Loucy (cell line): Measurements from ENCODE around the gene DAPK1.

Experiments used
- H2AFZ ChIP-seq: fragments of 200-600 bp; sonication (generic); 2 replicates; pipeline ENCODE4 v1.6.0; 2016; ENCODE audit warnings: antibody characterized with exemption, mild to moderate bottlenecking, low read length, moderate library complexity
- H3F3A ChIP-seq: fragments of 200-600 bp; 2 replicates; pipeline ENCODE4 v1.6.0; 2016; ENCODE audit warnings: antibody characterized with exemption, low read depth, mild to moderate bottlenecking
- H3K27me3 ChIP-seq: fragments of 200-600 bp; sonication (generic); 2 replicates; pipeline ENCODE4 v1.6.1; 2014; ENCODE audit warnings: low read length, mild to moderate bottlenecking; ENCODE audit not compliant: insufficient read depth, poor library complexity, severe bottlenecking
- H3K36me3 ChIP-seq: fragments of 200-600 bp; sonication (generic); 2 replicates; pipeline ENCODE4 v1.6.1; 2016; ENCODE audit warnings: low read length; ENCODE audit not compliant: insufficient read depth
- H3K4me1 ChIP-seq: fragments of 200-600 bp; sonication (generic); 2 replicates; pipeline ENCODE4 v1.5.1; 2014; ENCODE audit warnings: low read length, mild to moderate bottlenecking; ENCODE audit not compliant: insufficient read depth, poor library complexity, severe bottlenecking
- H3K4me2 ChIP-seq: fragments of 200-600 bp; sonication (generic); 2 replicates; pipeline ENCODE4 v1.6.0; 2014; ENCODE audit warnings: antibody characterized with exemption, low read length, low read depth, mild to moderate bottlenecking; ENCODE audit not compliant: poor library complexity, severe bottlenecking
- H3K4me3 ChIP-seq: fragments of 200-600 bp; sonication (generic); 2 replicates; pipeline ENCODE4 v1.5.1; 2014; ENCODE audit warnings: low read length, mild to moderate bottlenecking, mixed read lengths; ENCODE audit not compliant: poor library complexity, severe bottlenecking
- H3K79me2 ChIP-seq: fragments of 200-600 bp; sonication (generic); 2 replicates; pipeline ENCODE4 v1.6.1; 2014; ENCODE audit warnings: low read length; ENCODE audit not compliant: insufficient read depth
- H3K9ac ChIP-seq: fragments of 200-600 bp; sonication (generic); 2 replicates; pipeline ENCODE4 v1.6.0; 2014; ENCODE audit warnings: mild to moderate bottlenecking, low read depth, low read length, moderate library complexity; ENCODE audit not compliant: poor library complexity, severe bottlenecking
- H3K9me2 ChIP-seq: fragments of 200-600 bp; sonication (generic); replicated peaks from 2 replicates; pipeline ENCODE4 v1.6.1; 2016; ENCODE audit warnings: low read depth, low read length, mixed read lengths
- H3K9me3 ChIP-seq: fragments of 200-600 bp; sonication (generic); 2 replicates; pipeline ENCODE4 v1.6.1; 2014; ENCODE audit warnings: mild to moderate bottlenecking, antibody characterized with exemption, low read length, low read depth; ENCODE audit not compliant: insufficient read depth
- H4K20me1 ChIP-seq: fragments of 200-600 bp; sonication (generic); 2 replicates; pipeline ENCODE4 v1.6.0; 2014; ENCODE audit warnings: antibody characterized with exemption, low read length, mild to moderate bottlenecking; ENCODE audit not compliant: insufficient read depth, poor library complexity, severe bottlenecking
- CTCF ChIP-seq: fragments of 200-600 bp; sonication (generic); conservative IDR thresholded peaks from 2 replicates; pipeline ENCODE4 v1.5.1; 2014; ENCODE audit warnings: mild to moderate bottlenecking, antibody characterized with exemption, low read length
- EZH2phosphoT487 ChIP-seq: fragments of 200-600 bp; IDR thresholded peaks from 2 replicates; pipeline ENCODE4 v1.6.1; 2018; ENCODE audit warnings: antibody characterized with exemption, mild to moderate bottlenecking, moderate library complexity, borderline replicate concordance

Gene DAPK1

GRCh38 chr9:87604886-87605588, 107.4 kb downstream of the DAPK1 start:
- H2AFZ ChIP-seq = no peak overlapping the region
- H3K4me2 ChIP-seq = no peak overlapping the region
- H3K4me3 ChIP-seq = no peak overlapping the region
- TF ChIP-seq CTCF = no peak
- TF ChIP-seq EZH2phosphoT487 = no peak
- no peak overlapping the region for H3K9ac ChIP-seq
- no peaks in the 10 kb centered on the region for H4K20me1 ChIP-seq
- H3K9me2 ChIP-seq = no peaks in the 10 kb centered on the region
- no peaks in the 10 kb centered on the region for H3K9me3 ChIP-seq
- H3K36me3 ChIP-seq = peaks cover 22% of the 10 kb centered on the region; the same call in 1 of the 2 replicates
- peaks cover 3% of the 10 kb centered on the region for H3K4me1 ChIP-seq
- no peaks in the 10 kb centered on the region for H3F3A ChIP-seq
- peaks cover 3% of the 10 kb centered on the region; the same call in 1 of the 2 replicates for H3K79me2 ChIP-seq
- no peaks in the 10 kb centered on the region for H3K27me3 ChIP-seq

GRCh38 chr9:87605676-87606075, 108.0 kb downstream of the DAPK1 start:
- Histone ChIP-seq H3K27me3 (no peaks in the 10 kb centered on the region), H3K79me2 (no peaks in the 10 kb centered on the region), H3K9me3 (no peaks in the 10 kb centered on the region), H2AFZ (no peak overlapping the region), H3K9ac (no peak overlapping the region), H3K9me2 (no peaks in the 10 kb centered on the region), H3K4me3 (no peak overlapping the region), H3K4me2 (no peak overlapping the region), H3K36me3 (peaks cover 22% of the 10 kb centered on the region; the same call in 1 of the 2 replicates), H3K4me1 (peaks cover 3% of the 10 kb centered on the region), H3F3A (no peaks in the 10 kb centered on the region), H4K20me1 (no peaks in the 10 kb centered on the region)
- TF ChIP-seq CTCF (no peak), EZH2phosphoT487 (no peak)

DNA sequence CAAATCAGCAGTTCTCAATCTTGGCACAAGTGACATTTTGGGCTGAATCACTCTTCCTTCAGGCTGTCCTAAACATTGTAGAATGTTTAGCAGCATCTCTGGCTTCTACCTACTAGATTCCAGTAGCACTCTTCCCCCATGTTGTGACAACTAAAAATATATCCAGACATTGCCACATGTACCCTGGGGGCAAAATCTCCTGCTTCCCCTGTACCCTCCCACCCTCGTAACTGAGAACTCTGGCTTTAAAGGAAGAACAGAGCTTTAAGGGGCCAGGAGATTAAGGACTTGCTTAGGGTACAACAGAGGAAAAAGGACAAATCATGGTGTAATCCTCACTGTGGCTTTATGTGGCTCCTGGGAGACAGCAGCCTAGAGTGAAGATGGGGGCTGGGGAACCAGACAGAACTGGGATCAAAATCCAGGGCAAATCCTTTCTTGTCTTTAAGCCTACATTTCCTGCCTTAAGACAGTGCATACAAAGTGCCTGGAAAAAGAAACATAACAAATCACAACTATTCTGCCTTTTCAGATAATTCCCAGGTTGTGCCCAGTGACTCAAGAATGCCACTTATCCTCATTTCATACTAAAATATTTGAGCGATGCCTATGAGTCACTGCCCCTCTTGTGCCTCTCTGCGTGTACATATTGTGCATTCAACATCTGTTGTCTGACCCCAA, 109.3 kb downstream of the DAPK1 start:
- Histone ChIP-seq H3K79me2 (no peaks in the 10 kb centered on the region), H3F3A (no peaks in the 10 kb centered on the region), H3K4me2 (no peak overlapping the region), H3K4me3 (no peak overlapping the region), H3K9me2 (no peaks in the 10 kb centered on the region), H3K4me1 (peaks cover 3% of the 10 kb centered on the region), H3K27me3 (no peaks in the 10 kb centered on the region), H2AFZ (no peak overlapping the region), H4K20me1 (no peaks in the 10 kb centered on the region), H3K9me3 (no peaks in the 10 kb centered on the region), H3K9ac (no peak overlapping the region), H3K36me3 (peaks cover 22% of the 10 kb centered on the region; the same call in 1 of the 2 replicates)
- TF ChIP-seq CTCF (no peak), EZH2phosphoT487 (no peak)
